Stimulated activated CD4-positive, alpha-beta T cell treated with anti-CD3 and anti-CD28 coated beads, Interleukin-1b, Interleukin-23, amount 100 ng/mL, for 48 hours (primary cell): Measurements from ENCODE around the gene SNRNP70.
"Not testable (repeated sequence)": the region's sequence is repeated elsewhere in the genome, so short reads cannot be mapped to it uniquely, and the experiment has no call there.

ENCODE experiments used
- DNase-seq: peaks from one replicate; pipeline ENCODE4 v3.0.0-alpha.2; 2020

SNRNP70 gene

DNA sequence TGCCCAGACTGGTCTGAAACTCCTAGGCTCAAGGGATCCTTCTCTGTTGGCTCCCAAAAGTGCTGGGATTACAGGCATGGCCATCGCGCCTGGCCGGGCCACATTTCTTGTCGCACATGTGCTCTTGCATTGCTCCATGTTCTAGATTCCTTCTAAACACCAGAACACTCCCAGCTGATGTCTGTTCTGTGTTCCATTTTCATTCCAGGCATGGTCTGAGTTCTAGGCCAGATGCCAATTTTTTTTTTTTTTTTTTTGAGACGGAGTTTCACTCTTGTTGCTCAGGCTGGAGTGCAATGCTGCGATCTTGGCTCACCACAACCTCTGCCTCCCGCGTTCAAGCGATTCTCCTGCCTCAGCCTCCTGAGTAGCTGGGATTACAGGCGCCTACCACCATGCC is 36.6 kb downstream of the SNRNP70 start:
- DNase-seq: not testable (repeated sequence)

GRCh38 chr19:49123285-49123684 is 38.0 kb downstream of the SNRNP70 start:
- DNase-seq: not testable (repeated sequence)

DNA sequence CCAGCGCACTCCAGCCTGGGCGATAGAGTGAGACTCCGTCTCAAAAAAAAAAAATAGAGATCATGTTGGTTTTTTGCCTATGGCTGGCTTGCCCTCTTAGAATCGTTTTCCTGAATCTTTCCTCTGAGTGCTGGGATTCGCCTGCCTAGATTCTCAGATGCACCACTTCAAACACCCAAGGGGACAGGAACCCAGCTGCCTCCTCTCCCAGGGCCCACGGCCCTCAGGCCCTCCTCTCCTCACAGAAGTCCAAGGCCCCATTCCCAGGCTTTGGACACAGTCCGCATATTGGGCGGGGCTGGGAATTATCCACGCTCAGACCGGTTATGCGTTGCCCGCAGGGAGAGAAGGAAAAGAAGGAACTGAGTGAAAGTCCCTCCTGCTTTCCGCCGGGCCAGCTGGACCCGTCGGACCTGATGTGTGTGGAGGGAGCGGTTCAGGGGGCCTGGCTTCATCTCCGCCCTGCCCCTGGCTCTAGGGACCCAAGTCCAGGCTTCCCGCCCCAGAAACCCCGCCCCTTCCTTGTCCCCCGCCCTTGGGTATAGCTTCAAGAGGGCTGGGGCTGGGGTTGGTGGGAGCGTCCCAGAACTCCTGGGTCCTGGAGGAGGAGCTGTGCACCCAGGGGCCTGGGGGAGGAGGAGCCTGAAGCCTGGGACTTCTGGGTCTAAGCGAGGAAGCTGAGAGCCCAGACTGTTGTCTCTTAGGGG is 39.9 kb downstream of the SNRNP70 start:
- no peak for DNase-seq

DNA sequence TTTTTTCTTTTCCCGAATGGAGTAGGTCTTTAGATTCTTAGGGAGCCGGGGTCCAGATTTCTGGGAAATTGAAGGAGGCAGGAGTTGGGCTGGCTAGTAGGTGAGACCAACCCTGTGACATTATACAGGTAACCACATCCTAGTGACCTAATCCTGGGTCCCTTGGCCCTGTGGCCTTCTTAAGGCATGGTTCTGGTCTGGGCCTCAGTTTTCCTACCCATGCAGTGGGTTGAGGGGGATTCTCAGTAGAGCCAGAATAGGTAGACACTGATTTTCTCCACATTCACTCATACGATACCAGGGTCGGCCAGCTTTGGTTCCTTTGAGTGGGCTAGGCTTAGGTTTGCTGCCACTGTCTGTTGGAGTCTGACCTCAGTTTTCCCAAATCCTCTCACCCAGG is 41.3 kb downstream of the SNRNP70 start:
- no peak for DNase-seq

DNA sequence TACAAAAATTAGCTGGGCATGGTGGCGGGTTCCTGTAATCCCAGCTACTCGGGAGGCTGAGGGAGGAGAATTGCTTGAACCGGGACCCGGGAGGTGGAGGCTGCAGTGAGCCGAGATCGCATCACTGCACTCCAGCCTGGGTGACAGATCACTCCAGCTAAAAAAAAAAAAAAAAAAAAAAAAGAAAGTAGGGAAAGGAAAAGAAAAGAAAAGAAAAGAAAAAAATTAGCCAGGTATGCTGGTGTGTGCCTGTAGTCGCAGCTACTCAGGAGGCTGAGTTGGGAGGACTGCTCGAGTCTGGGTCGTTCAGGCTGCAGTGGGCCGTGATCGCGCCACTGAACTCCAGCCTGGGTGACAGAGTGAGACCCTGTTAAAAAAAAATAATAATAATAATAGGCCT is 42.0 kb downstream of the SNRNP70 start:
- not testable (repeated sequence) for DNase-seq

- DNase-seq: peak; percentile 96
These were observed 42.7 kb downstream of the SNRNP70 start for GRCh38 chr19:49127674-49128544.

DNA sequence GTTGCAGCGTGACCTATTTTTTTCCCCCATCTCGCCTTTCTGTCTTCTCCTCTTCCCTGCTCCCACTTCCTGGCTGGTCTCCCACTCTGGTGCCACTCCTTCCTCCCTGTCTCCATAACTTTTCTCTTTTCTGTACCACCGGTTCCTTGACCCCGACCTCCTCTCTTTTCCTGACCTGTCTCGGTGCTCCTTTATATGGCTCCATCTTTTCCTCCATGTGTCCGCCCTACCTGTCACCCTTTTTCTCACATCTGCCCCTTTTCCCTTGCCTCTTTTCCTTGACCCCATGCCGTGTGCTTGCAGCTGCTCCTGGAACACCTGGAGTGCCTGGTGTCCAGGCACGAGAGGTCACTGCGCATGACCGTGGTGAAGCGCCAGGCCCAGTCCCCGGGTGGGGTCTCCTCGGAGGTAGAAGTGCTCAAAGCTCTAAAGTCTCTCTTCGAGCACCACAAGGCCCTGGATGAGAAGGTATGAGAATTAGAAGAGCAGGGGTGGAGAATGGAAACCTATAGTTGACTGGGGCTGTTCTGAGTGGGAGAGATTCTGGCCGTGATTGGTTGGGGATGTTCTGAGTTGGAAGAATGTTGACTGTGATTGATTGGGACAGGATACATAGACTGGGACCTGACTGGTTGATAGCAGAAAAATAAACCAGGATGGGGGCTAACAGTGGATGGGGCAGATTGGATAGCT is 43.4 kb downstream of the SNRNP70 start:
- no peak for DNase-seq

DNA sequence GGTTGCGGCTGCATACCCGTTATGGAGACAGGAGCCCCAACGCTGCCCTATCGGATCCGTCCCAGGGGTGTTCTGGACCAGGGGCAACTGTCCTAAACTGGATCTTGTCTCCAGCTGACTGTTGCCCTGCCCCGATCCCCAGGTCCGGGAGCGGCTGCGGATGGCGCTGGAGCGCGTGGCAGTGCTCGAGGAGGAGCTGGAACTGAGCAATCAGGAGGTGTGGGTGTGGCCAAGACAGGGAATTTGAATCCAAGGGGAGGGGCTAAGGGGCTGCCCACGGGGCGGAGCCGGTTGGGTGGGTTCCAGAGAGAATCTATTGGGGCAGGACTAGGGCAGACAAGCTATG is 44.0 kb downstream of the SNRNP70 start:
- no peak for DNase-seq

- no peak for DNase-seq
These were observed 45.1 kb downstream of the SNRNP70 start for GRCh38 chr19:49130325-49130724.

GRCh38 chr19:49132974-49133609 is 47.8 kb downstream of the SNRNP70 start:
- peak; percentile 46 for DNase-seq

DNA sequence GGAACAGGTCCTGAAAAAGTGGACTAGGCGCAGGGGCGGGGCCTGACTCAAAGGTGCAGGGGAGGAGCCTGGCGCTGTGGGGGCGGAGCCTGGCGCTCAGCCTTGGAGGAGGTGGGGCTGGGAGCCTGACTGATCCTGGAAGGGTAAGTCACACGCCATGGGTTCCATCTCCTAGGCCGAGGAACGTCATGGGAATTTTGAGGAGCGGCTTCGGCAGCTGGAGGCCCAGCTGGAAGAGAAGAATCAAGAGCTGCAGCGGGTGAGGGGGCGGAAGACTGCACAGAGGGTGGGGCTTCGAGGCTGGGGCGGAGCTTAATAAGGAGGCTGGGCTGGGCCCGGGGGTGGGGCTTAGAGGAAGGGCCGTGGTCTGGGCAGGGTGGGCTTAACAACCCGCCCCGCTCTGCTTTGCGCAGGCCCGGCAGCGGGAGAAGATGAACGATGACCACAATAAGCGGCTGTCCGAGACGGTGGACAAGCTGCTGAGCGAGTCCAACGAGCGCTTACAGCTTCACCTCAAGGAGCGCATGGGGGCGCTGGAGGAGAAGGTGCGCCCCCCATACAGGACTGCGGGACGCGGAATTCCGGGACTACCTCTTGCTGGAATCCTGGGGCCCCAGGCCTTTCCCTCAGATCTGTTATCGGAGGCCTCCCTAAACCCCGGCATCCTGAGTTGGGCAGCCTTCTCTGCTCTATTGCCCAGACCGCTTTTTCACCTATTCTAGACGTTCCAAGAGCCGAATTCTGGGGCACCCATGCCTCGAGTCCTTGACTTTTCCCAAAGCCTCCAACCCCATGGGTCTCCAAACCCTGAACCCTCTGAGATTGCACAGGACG is 48.6 kb downstream of the SNRNP70 start:
- DNase-seq: peak; percentile 65

GRCh38 chr19:49135686-49136085 is 50.4 kb downstream of the SNRNP70 start:
- no peak for DNase-seq

DNA sequence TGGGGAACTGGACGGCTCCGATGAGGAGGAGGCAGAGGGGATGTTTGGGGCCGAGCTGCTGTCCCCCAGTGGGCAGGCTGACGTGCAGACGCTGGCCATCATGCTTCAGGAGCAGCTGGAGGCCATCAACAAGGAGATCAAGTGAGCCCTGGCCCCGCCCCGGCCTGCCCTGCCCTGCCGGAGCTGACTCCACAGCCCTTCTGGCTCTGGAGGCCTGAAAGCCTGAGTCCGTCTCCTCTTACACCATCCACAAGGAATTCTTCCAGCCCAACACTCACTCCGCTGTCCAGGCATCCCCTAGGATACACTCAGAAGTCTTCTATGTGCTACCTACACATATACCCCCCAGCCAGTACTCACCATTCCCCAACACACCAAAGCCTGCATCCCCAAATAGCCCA is 51.5 kb downstream of the SNRNP70 start:
- no peak for DNase-seq

GRCh38 chr19:49140951-49141350 is 55.7 kb downstream of the SNRNP70 start:
- DNase-seq: no peak

DNA sequence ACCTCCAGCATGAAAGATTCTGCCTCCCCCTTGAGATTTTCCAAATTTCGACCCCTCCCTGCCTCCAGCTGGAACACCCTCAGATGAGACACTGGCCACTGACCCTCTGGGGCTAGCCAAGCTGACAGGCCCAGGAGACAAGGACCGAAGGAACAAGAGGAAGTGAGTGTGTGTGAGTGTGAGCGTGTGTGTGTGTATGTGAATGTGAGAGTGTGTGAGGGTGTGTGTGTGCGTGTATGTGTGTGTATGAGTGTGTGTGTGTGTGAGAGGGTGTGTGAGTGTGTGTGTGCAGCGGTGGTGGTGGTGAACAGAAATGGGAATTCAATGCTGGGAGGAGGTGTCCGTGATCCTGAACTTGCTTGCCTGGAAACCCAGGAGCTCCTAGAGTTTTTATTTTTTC is 56.1 kb downstream of the SNRNP70 start:
- DNase-seq: no peak

- DNase-seq: peak; percentile 82
These were observed 57.6 kb downstream of the SNRNP70 start for GRCh38 chr19:49142866-49143335.

DNA sequence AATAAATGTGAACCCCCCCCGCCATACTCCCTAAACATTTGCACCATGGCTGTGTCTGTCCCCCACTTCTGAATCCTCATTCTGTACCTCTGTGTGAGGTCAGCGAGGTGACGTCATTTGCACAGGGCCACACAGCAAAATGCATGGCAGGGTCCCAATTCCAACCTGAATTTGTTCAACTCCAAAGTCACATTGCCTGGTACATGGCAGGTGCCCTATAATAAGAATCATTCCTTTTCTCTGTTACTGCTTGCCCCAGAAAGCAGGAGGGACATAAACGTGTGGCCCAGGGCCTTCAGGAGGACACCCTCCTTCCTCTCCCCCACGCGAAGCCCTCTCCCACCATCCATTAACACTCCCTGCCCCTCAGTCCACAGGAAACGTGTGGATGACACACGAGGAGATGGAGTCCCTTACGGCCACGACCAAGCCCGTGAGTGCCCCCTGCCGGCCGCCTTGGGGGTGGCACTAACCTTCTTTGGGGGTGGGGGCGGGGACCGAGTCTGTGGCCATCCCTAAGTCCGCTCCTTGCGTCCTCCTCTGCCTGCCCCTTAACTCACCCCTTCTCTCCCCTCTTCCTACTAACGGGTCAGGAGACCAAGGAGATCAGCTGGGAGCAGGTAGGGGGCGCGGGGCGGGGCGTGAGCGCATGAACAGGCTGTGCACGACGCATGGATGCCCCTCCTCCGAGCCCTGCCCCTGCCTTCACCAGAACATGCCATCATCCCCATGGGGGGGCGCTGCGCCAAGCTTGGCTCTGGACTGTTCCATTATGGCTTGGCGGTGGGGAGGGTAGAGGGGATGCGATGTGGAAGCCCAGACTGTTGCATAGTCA is 60.5 kb downstream of the SNRNP70 start:
- DNase-seq: peak; percentile 85

- not testable (repeated sequence) for DNase-seq
These were observed 61.1 kb downstream of the SNRNP70 start for GRCh38 chr19:49146408-49146770.

GRCh38 chr19:49148044-49148682 is 62.9 kb downstream of the SNRNP70 start:
- no peak for DNase-seq

GRCh38 chr19:49148784-49149651 is 63.8 kb downstream of the SNRNP70 start:
- DNase-seq: peak; percentile 86
